ENCODE results near the gene HEPHL1. TPM values are rescaled to one million over a fixed set of nuclear protein-coding genes. Genes with fewer than 3 reads are reported as not detected.

Gene HEPHL1
- total RNA-seq, 1 donor from 2014 or later = not detected

GRCh38 chr11:94049351-94049750 lies 28.2 kb downstream of the HEPHL1 start:
- FAIRE-seq = no peak

GRCh38 chr11:94058630-94059029 lies 37.5 kb downstream of the HEPHL1 start:
- no peaks in the 10 kb centered on the region for H3K36me3 Mint-ChIP-seq (ENCODE audit: low read depth, unreplicated experiment)
- H3K27me3 Mint-ChIP-seq (ENCODE audit: low read depth, unreplicated experiment) = no peaks in the 10 kb centered on the region
- Histone ChIP-seq H4K20me1 (ENCODE audit: insufficient read depth, low read length) (no peaks in the 10 kb centered on the region), H3K79me2 (ENCODE audit: insufficient read depth, low read length) (no peaks in the 10 kb centered on the region), H3K36me3 (ENCODE audit: insufficient read depth, low read length) (no peaks in the 10 kb centered on the region), H3K9ac (ENCODE audit: low read length) (no peak overlapping the region), H2AFZ (ENCODE audit: low read depth, low read length) (no peak overlapping the region), H3K27ac (ENCODE audit: low read depth, low read length) (no peak overlapping the region), H3K4me3 (ENCODE audit: insufficient read depth, low read depth, low read length) (no peak overlapping the region), H3K4me2 (ENCODE audit: low read length) (no peak overlapping the region), H3K27me3 (ENCODE audit: insufficient read depth, low read length) (peaks cover 2% of the 10 kb centered on the region), H3K4me1 (ENCODE audit: insufficient read depth, low read length) (no peaks in the 10 kb centered on the region), H3K9me3 (ENCODE audit: insufficient read depth, low read depth, low read length) (no peaks in the 10 kb centered on the region)
- H3K4me3 Mint-ChIP-seq (ENCODE audit: unreplicated experiment) = no peak overlapping the region
- H3K27ac Mint-ChIP-seq (ENCODE audit: unreplicated experiment) = no peak overlapping the region
- no peaks in the 10 kb centered on the region for H3K4me1 Mint-ChIP-seq (ENCODE audit: low read depth, unreplicated experiment)
- DNase-seq (ENCODE audit: low read depth) = no peak
- peaks cover 2% of the 10 kb centered on the region for H3K9me3 Mint-ChIP-seq (ENCODE audit: unreplicated experiment)
- FAIRE-seq = no peak
- no peak for TF ChIP-seq EZH2 (IDR thresholded peaks at IDR 0.05; ENCODE audit: insufficient read depth, low read length)
- no peak for TF ChIP-seq CTCF (IDR thresholded peaks at IDR 0.05; ENCODE audit: insufficient read depth, low read depth, low read length)

More at GRCh38 chr11:94049351-94049750, 28.2 kb downstream of the HEPHL1 start:
- H2AFZ ChIP-seq (ENCODE audit: low read depth, low read length) = no peak overlapping the region
- DNase-seq (ENCODE audit: low read depth) = no peak
- H3K4me3 ChIP-seq (ENCODE audit: insufficient read depth, low read depth, low read length) = no peak overlapping the region
- no peak overlapping the region for H3K27ac Mint-ChIP-seq (ENCODE audit: unreplicated experiment)
- H3K36me3 ChIP-seq (ENCODE audit: insufficient read depth, low read length) = no peaks in the 10 kb centered on the region
- no peaks in the 10 kb centered on the region for H3K36me3 Mint-ChIP-seq (ENCODE audit: low read depth, unreplicated experiment)
- H3K79me2 ChIP-seq (ENCODE audit: insufficient read depth, low read length) = no peaks in the 10 kb centered on the region
- no peak overlapping the region for H3K27ac ChIP-seq (ENCODE audit: low read depth, low read length)
- peaks cover 7% of the 10 kb centered on the region for H3K9me3 Mint-ChIP-seq (ENCODE audit: unreplicated experiment)
- H3K4me3 Mint-ChIP-seq (ENCODE audit: unreplicated experiment) = no peak overlapping the region
- H4K20me1 ChIP-seq (ENCODE audit: insufficient read depth, low read length) = no peaks in the 10 kb centered on the region
- no peaks in the 10 kb centered on the region for H3K9me3 ChIP-seq (ENCODE audit: insufficient read depth, low read depth, low read length)
- no peaks in the 10 kb centered on the region for H3K4me1 Mint-ChIP-seq (ENCODE audit: low read depth, unreplicated experiment)
- no peak overlapping the region for H3K9ac ChIP-seq (ENCODE audit: low read length)
- no peak for TF ChIP-seq EZH2 (IDR thresholded peaks at IDR 0.05; ENCODE audit: insufficient read depth, low read length)
- no peaks in the 10 kb centered on the region for H3K4me1 ChIP-seq (ENCODE audit: insufficient read depth, low read length)
- H3K27me3 Mint-ChIP-seq (ENCODE audit: low read depth, unreplicated experiment) = peaks cover 2% of the 10 kb centered on the region
- no peak overlapping the region for H3K4me2 ChIP-seq (ENCODE audit: low read length)
- H3K27me3 ChIP-seq (ENCODE audit: insufficient read depth, low read length) = no peaks in the 10 kb centered on the region

GRCh38 chr11:94059065-94059464 lies 37.9 kb downstream of the HEPHL1 start:
- Histone ChIP-seq H3K9ac (ENCODE audit: low read length) (no peak overlapping the region), H3K27me3 (ENCODE audit: insufficient read depth, low read length) (peaks cover 2% of the 10 kb centered on the region), H3K27ac (ENCODE audit: low read depth, low read length) (no peak overlapping the region), H2AFZ (ENCODE audit: low read depth, low read length) (no peak overlapping the region), H3K4me2 (ENCODE audit: low read length) (no peak overlapping the region), H3K4me3 (ENCODE audit: insufficient read depth, low read depth, low read length) (no peak overlapping the region), H3K4me1 (ENCODE audit: insufficient read depth, low read length) (no peaks in the 10 kb centered on the region), H3K79me2 (ENCODE audit: insufficient read depth, low read length) (no peaks in the 10 kb centered on the region), H3K36me3 (ENCODE audit: insufficient read depth, low read length) (no peaks in the 10 kb centered on the region), H4K20me1 (ENCODE audit: insufficient read depth, low read length) (no peaks in the 10 kb centered on the region), H3K9me3 (ENCODE audit: insufficient read depth, low read depth, low read length) (no peaks in the 10 kb centered on the region)
- no peaks in the 10 kb centered on the region for H3K27me3 Mint-ChIP-seq (ENCODE audit: low read depth, unreplicated experiment)
- H3K36me3 Mint-ChIP-seq (ENCODE audit: low read depth, unreplicated experiment) = no peaks in the 10 kb centered on the region
- no peak overlapping the region for H3K27ac Mint-ChIP-seq (ENCODE audit: unreplicated experiment)
- DNase-seq (ENCODE audit: low read depth) = no peak
- TF ChIP-seq CTCF (IDR thresholded peaks at IDR 0.05; ENCODE audit: insufficient read depth, low read depth, low read length) (no peak), EZH2 (IDR thresholded peaks at IDR 0.05; ENCODE audit: insufficient read depth, low read length) (no peak)
- FAIRE-seq = no peak
- no peaks in the 10 kb centered on the region for H3K9me3 Mint-ChIP-seq (ENCODE audit: unreplicated experiment)
- H3K4me1 Mint-ChIP-seq (ENCODE audit: low read depth, unreplicated experiment) = no peaks in the 10 kb centered on the region
- no peak overlapping the region for H3K4me3 Mint-ChIP-seq (ENCODE audit: unreplicated experiment)
